H1 (cell line): ENCODE measurements around the gene CEL. TPM values are rescaled to one million over a fixed set of nuclear protein-coding genes. Genes with fewer than 3 reads are reported as not detected.

Source experiments
- CTCF ChIA-PET: fragments of 300-600 bp; sonication (Branson Sonifier 250); formaldehyde crosslinking; loops from one replicate; lab custom pipeline; 2021; ENCODE audit not compliant: partially characterized antibody; lab: Charles Lee
- POLR2A ChIA-PET: fragments of 300-600 bp; sonication (Branson Sonifier 250); formaldehyde crosslinking; loops from one replicate; lab custom pipeline; 2021; ENCODE audit warnings: inconsistent platforms; ENCODE audit not compliant: partially characterized antibody; lab: Charles Lee
- DNase-seq, 2 experiments: peaks; one replicate each; pipeline versions ENCODE4 v3.0.0 to v3.0.0-alpha.2; 2010 to 2022; ENCODE audit warnings: low spot score in 2 of 2, low read depth in 1 of 2, mixed read lengths in 1 of 2
- FAIRE-seq: peaks from 2 replicates; lab custom pipeline; 2011; peaks lifted over from hg19 to GRCh38; lab: Jason Lieb, UNC
- H2AFZ ChIP-seq: 2 replicates; pipeline ENCODE4 v1.8.1; 2012; ENCODE audit warnings: low read length, inconsistent platforms
- H2AK5ac ChIP-seq: 2 replicates; pipeline ENCODE4 v1.6.1; 2013; ENCODE audit warnings: low read depth, low read length
- H2BK120ac ChIP-seq: replicated peaks from 2 replicates; pipeline ENCODE3; 2013; ENCODE audit warnings: low read depth, low read length, inconsistent platforms
- H2BK12ac ChIP-seq: 2 replicates; pipeline ENCODE4 v1.6.1; 2013; ENCODE audit warnings: low read depth, low read length
- H2BK15ac ChIP-seq: 2 replicates; pipeline ENCODE4 v1.6.1; 2013; ENCODE audit warnings: low read length
- H2BK20ac ChIP-seq: 2 replicates; pipeline ENCODE4 v1.6.1; 2013; ENCODE audit warnings: low read length
- H2BK5ac ChIP-seq: 2 replicates; pipeline ENCODE4 v1.6.1; 2013; ENCODE audit warnings: low read depth, low read length
- H3K14ac ChIP-seq: 2 replicates; pipeline ENCODE4 v1.6.1; 2013; ENCODE audit warnings: inconsistent platforms; ENCODE audit not compliant: insufficient read length
- H3K18ac ChIP-seq: 2 replicates; pipeline ENCODE4 v1.6.1; 2013; ENCODE audit warnings: low read length; ENCODE audit errors: extremely low read depth
- H3K23ac ChIP-seq: 2 replicates; pipeline ENCODE4 v1.6.1; 2013; ENCODE audit warnings: inconsistent platforms; ENCODE audit not compliant: insufficient read length
- H3K23me2 ChIP-seq: 2 replicates; pipeline ENCODE4 v1.6.1; 2013; ENCODE audit warnings: low read depth, low read length
- H3K27ac ChIP-seq: 2 replicates; pipeline ENCODE4 v1.6.1; 2011; ENCODE audit warnings: low read depth, low read length, inconsistent platforms
- H3K27me3 ChIP-seq, 4 experiments: replicated peaks in 1 of 4; 1 replicate in 1 of 4; 2 replicates in 3 of 4; pipeline versions ENCODE4 v1.6.1 to v1.8.1; 2011 to 2013; ENCODE audit warnings: low read length in 3 of 4, mild to moderate bottlenecking in 3 of 4, inconsistent platforms in 2 of 4, mixed read lengths in 2 of 4, moderate library complexity in 1 of 4; ENCODE audit not compliant: control insufficient read depth in 3 of 4, insufficient read depth in 3 of 4; ENCODE audit errors: extremely low read depth in 1 of 4
- H3K36me3 ChIP-seq, 4 experiments: 2 replicates each; pipeline versions ENCODE4 v1.6.1 to v1.8.1; 2011 to 2013; ENCODE audit warnings: mild to moderate bottlenecking in 4 of 4, low read length in 3 of 4, moderate library complexity in 2 of 4, control low read depth in 1 of 4, inconsistent platforms in 1 of 4; ENCODE audit not compliant: insufficient read depth in 4 of 4, control insufficient read depth in 2 of 4
- H3K4ac ChIP-seq: replicated peaks from 2 replicates; pipeline ENCODE3; 2013; ENCODE audit warnings: low read length, low read depth, mixed read lengths, inconsistent platforms; ENCODE audit not compliant: insufficient read length
- H3K4me1 ChIP-seq, 4 experiments: replicated peaks in 1 of 4; 1 replicate in 1 of 4; 2 replicates in 3 of 4; pipeline versions ENCODE4 v1.6.1 to v1.8.1; 2011 to 2013; ENCODE audit warnings: low read length in 3 of 4, inconsistent platforms in 2 of 4, mixed read lengths in 1 of 4; ENCODE audit not compliant: insufficient read depth in 4 of 4, control insufficient read depth in 3 of 4
- H3K4me2 ChIP-seq, 2 experiments: 2 replicates each; pipeline versions ENCODE4 v1.6.1 to v1.8.1; 2011 to 2013; ENCODE audit warnings: low read depth in 2 of 2, low read length in 2 of 2, control low read depth in 1 of 2, inconsistent platforms in 1 of 2, mild to moderate bottlenecking in 1 of 2; ENCODE audit not compliant: insufficient read depth in 1 of 2
- H3K4me3 ChIP-seq, 4 experiments: fragments of 200-600, 300-600 bp in 1 of 4; sonication (generic), shearing (Covaris generic), sonication (Bioruptor Twin) in 1 of 4; 2 replicates each; pipeline versions ENCODE4 v1.5.1 to v1.8.1; 2011 to 2016; ENCODE audit warnings: low read length in 4 of 4, low read depth in 3 of 4, control low read depth in 2 of 4, inconsistent platforms in 2 of 4, mild to moderate bottlenecking in 2 of 4, mixed read lengths in 1 of 4, moderate library complexity in 1 of 4; ENCODE audit not compliant: insufficient read depth in 2 of 4; ENCODE audit errors: extremely low read depth in 1 of 4
- H3K56ac ChIP-seq: replicated peaks from 2 replicates; pipeline ENCODE3; 2013; ENCODE audit warnings: low read depth, mild to moderate bottlenecking, mixed read lengths, low read length, inconsistent platforms; ENCODE audit not compliant: insufficient read length
- H3K79me1 ChIP-seq: 2 replicates; pipeline ENCODE4 v1.6.1; 2013; ENCODE audit warnings: low read depth, low read length, control low read depth
- H3K79me2 ChIP-seq, 2 experiments: 2 replicates each; pipeline versions ENCODE4 v1.6.1 to v1.8.1; 2012 to 2013; ENCODE audit warnings: low read length in 2 of 2, mild to moderate bottlenecking in 2 of 2, inconsistent platforms in 1 of 2; ENCODE audit not compliant: insufficient read depth in 2 of 2, control insufficient read depth in 1 of 2
- H3K9ac ChIP-seq, 4 experiments: replicated peaks in 1 of 4; 1 replicate in 1 of 4; 2 replicates in 3 of 4; pipeline versions ENCODE4 v1.6.1 to v1.8.1; 2011 to 2013; ENCODE audit warnings: low read depth in 3 of 4, low read length in 3 of 4, control low read depth in 2 of 4, mild to moderate bottlenecking in 2 of 4, moderate library complexity in 2 of 4, inconsistent platforms in 1 of 4; ENCODE audit errors: extremely low read depth in 1 of 4
- H3K9me3 ChIP-seq, 2 experiments: 2 replicates each; pipeline versions ENCODE4 v1.6.1 to v1.8.1; 2012 to 2013; ENCODE audit warnings: mild to moderate bottlenecking in 2 of 2, moderate library complexity in 2 of 2, control low read depth in 1 of 2, inconsistent platforms in 1 of 2, low read depth in 1 of 2, low read length in 1 of 2, mixed read lengths in 1 of 2; ENCODE audit not compliant: insufficient read depth in 2 of 2
- H4K20me1 ChIP-seq, 2 experiments: replicated peaks in 1 of 2; 2 replicates each; pipeline versions ENCODE3 to v1.8.1; 2011 to 2013; ENCODE audit warnings: inconsistent platforms in 2 of 2, low read length in 2 of 2, mild to moderate bottlenecking in 1 of 2; ENCODE audit not compliant: insufficient read depth in 2 of 2, control insufficient read depth in 1 of 2
- H4K5ac ChIP-seq: 2 replicates; pipeline ENCODE4 v1.6.1; 2013; ENCODE audit warnings: low read length, low read depth, mixed read lengths, inconsistent platforms; ENCODE audit not compliant: insufficient read length
- H4K8ac ChIP-seq: 2 replicates; pipeline ENCODE4 v1.8.0; 2013; ENCODE audit warnings: mild to moderate bottlenecking, moderate library complexity, low read length, inconsistent platforms; ENCODE audit not compliant: insufficient read depth; ENCODE audit errors: extremely low read depth
- H4K91ac ChIP-seq: replicated peaks from 2 replicates; pipeline ENCODE3; 2013; ENCODE audit warnings: low read length, mixed read lengths, inconsistent platforms; ENCODE audit not compliant: insufficient read length
- CREB1 ChIP-seq: IDR thresholded peaks from 2 replicates; pipeline ENCODE4 v1.6.1; 2012; ENCODE audit warnings: inconsistent platforms
- EP300 ChIP-seq, 2 experiments: IDR thresholded peaks; 1 replicate in 1 of 2; 2 replicates in 1 of 2; pipeline ENCODE4 v1.6.1; 2011 to 2012; ENCODE audit warnings: low read depth in 2 of 2, low read length in 2 of 2, mild to moderate bottlenecking in 2 of 2, borderline replicate concordance in 1 of 2, inconsistent platforms in 1 of 2, moderate library complexity in 1 of 2
- GTF2F1 ChIP-seq: IDR thresholded peaks from 2 replicates; pipeline ENCODE4 v1.6.1; 2012; ENCODE audit warnings: low read depth, low read length, improper control_type of control experiment, borderline replicate concordance
- HDAC2 ChIP-seq, 2 experiments: fragments of 300-600 bp in 1 of 2; sonication (generic) in 1 of 2; IDR thresholded peaks; 2 replicates each; pipeline ENCODE4 v1.6.1; 2011 to 2012; ENCODE audit warnings: low read depth in 2 of 2, low read length in 2 of 2, mild to moderate bottlenecking in 2 of 2, moderate library complexity in 2 of 2, borderline replicate concordance in 1 of 2, inconsistent platforms in 1 of 2
- HDAC6 ChIP-seq: IDR thresholded peaks from one replicate; pipeline ENCODE4 v1.7.1; 2012; ENCODE audit warnings: low read depth, mild to moderate bottlenecking, inconsistent platforms, low read length, moderate library complexity
- KDM1A ChIP-seq: fragments of 200-600, 300-600 bp; sonication (generic); IDR thresholded peaks from 2 replicates; pipeline ENCODE4 v1.7.1; 2016; ENCODE audit warnings: mild to moderate bottlenecking, low read length, borderline replicate concordance
- PHF8 ChIP-seq: fragments of 200-600 bp; sonication (generic); conservative IDR thresholded peaks from 2 replicates; pipeline ENCODE4 v1.7.1; 2012; ENCODE audit warnings: low read depth, mild to moderate bottlenecking, inconsistent platforms, low read length, moderate library complexity
- RAD21 ChIP-seq, 2 experiments: IDR thresholded peaks in 1 of 2; conservative IDR thresholded peaks in 1 of 2; 2 replicates each; pipeline ENCODE4 v1.6.1; 2011; ENCODE audit warnings: low read depth in 2 of 2, low read length in 2 of 2, improper control_type of control experiment in 1 of 2, inconsistent platforms in 1 of 2, mild to moderate bottlenecking in 1 of 2, moderate library complexity in 1 of 2
- RXRA ChIP-seq: IDR thresholded peaks from 2 replicates; pipeline ENCODE4 v1.6.1; 2011; ENCODE audit warnings: low read depth, mild to moderate bottlenecking, low read length, moderate library complexity; ENCODE audit not compliant: insufficient read depth
- WGBS, 2 experiments: shearing (Covaris generic) in 1 of 2; methylation state at CpG; one replicate each; pipeline versions ENCODE4 v1.1.6 to v1.1.7; 2013 to 2015; ENCODE audit warnings: low lambda C conversion rate in 2 of 2, mixed read lengths in 2 of 2, inconsistent platforms in 1 of 2, low coverage in 1 of 2, missing lambda C conversion rate in 1 of 2; ENCODE audit not compliant: insufficient replicate concordance in 2 of 2, insufficient coverage in 1 of 2, insufficient read length in 1 of 2; ENCODE audit errors: extremely low coverage in 1 of 2, missing lambda C conversion rate in 1 of 2; 5-methylcytosine and 5-hydroxymethylcytosine counted together
- polyA plus RNA-seq, 7 experiments: library from polyadenylated mRNA; depleted of rRNA in 3 of 7; stranded (reverse) in 5 of 7; unstranded in 2 of 7; fragments of >200 nt in 5 of 7; fragments of 200-250 nt in 2 of 7; gene quantifications; 1 replicate in 5 of 7; 2 replicates in 1 of 7; 4 replicates in 1 of 7; pipeline versions ENCODE4 v1.2.1 to v1.2.3, GENCODE V29; 2011 to 2013; ENCODE audit warnings: missing spikeins in 2 of 7, mixed read lengths in 2 of 7
- total RNA-seq: library from RNA; stranded (reverse); fragmentation: NEBNext Ultra II Directional; extraction: Animal tissue kit (Norgen Biotek cat#: 25700); gene quantifications from 2 replicates; pipeline ENCODE4 v1.2.1, GENCODE V29; 2021

CEL gene
- total and polyA plus RNA-seq, 2 of the 8 experiments (the other 6 are each of a cell fraction or from before 2014, with no cell fraction given): 1.8 to 3.4 TPM

DNA sequence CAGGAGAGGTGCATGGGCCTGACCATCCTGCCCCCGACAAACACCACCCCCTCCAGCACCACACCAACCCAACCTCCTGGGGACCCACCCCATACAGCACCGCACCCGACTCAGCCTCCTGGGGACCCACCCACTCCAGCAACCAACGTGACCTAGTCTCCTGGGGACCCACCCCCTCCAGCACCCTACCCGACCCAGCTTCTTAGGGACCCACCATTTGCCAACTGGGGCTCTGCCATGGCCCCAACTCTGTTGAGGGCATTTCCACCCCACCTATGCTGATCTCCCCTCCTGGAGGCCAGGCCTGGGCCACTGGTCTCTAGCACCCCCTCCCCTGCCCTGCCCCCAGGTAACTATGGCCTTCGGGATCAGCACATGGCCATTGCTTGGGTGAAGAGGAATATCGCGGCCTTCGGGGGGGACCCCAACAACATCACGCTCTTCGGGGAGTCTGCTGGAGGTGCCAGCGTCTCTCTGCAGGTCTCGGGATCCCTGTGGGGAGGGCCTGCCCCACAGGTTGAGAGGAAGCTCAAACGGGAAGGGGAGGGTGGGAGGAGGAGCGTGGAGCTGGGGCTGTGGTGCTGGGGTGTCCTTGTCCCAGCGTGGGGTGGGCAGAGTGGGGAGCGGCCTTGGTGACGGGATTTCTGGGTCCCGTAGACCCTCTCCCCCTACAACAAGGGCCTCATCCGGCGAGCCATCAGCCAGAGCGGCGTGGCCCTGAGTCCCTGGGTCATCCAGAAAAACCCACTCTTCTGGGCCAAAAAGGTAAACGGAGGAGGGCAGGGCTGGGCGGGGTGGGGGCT is 4.6 kb downstream of the CEL start:
- Histone ChIP-seq H3K4me3 (no peak overlapping the region), H2BK120ac (no peak overlapping the region), H4K91ac (no peak overlapping the region), H2AFZ (no peak overlapping the region), H3K14ac (no peak overlapping the region), H2BK15ac (no peak overlapping the region), H3K9me3 (no peaks in the 10 kb centered on the region), H2BK20ac (no peak overlapping the region), H3K4me1 (peaks cover 0 to 2% (median 1%) of the 10 kb centered on the region in 4 experiments; a peak in 3 of 7 replicates), H3K9ac (no peak overlapping the region), H2BK5ac (no peak overlapping the region), H2BK12ac (no peak overlapping the region), H4K20me1 (peaks cover 0 to 1% of the 10 kb centered on the region in 2 experiments), H3K27me3 (no peaks in the 10 kb centered on the region), H4K8ac (0 out of 2 replicates have a peak overlapping the region, but pooled peaks have one; percentile 5), H4K5ac (no peak overlapping the region), H3K23me2 (no peaks in the 10 kb centered on the region), H3K36me3 (no peaks in the 10 kb centered on the region; a peak in 3 of 8 replicates), H3K4me2 (no peak overlapping the region), H2AK5ac (no peak overlapping the region), H3K79me2 (no peaks in the 10 kb centered on the region), H3K4ac (no peak overlapping the region), H3K27ac (no peak overlapping the region), H3K18ac (no peak overlapping the region), H3K56ac (no peak overlapping the region), H3K23ac (no peak overlapping the region), H3K79me1 (no peaks in the 10 kb centered on the region)
- FAIRE-seq (no peak), DNase-seq (no peak)
- WGBS, 2 experiments: 87% methylated on average over 18 of the region's 25 CpGs; no CpG with 5 or more reads in 1 of the 2 experiments
- ChIA-PET CTCF (interaction anchor here (1.1 to 2.5 kb wide), 12 partner anchors 10 to 122 kb away, joined by 3 to 8 read pairs (median 4); no protein-coding TSS in a partner anchor), POLR2A (interaction anchor here (1.3 to 2.1 kb wide), 4 partner anchors 8 to 18 kb away, joined by 3 to 5 read pairs (median 4); no protein-coding TSS in a partner anchor)
- TF ChIP-seq EP300 (IDR thresholded peaks at IDR 0.05; ENCODE audit: borderline replicate concordance in 1 of 2, low read depth in 2 of 2, low read length in 2 of 2) (no peak), HDAC2 (IDR thresholded peaks at IDR 0.05; ENCODE audit: borderline replicate concordance in 1 of 2, low read depth in 2 of 2, low read length in 2 of 2) (no peak), RAD21 (IDR thresholded peaks at IDR 0.05 in 1 of 2, conservative IDR thresholded peaks at IDR 0.05 in 1 of 2; ENCODE audit: low read depth in 2 of 2, low read length in 2 of 2) (no peak), RXRA (no peak), GTF2F1 (no peak), CREB1 (no peak), KDM1A (no peak), HDAC6 (no peak), PHF8 (no peak)
